Esophagus squamous epithelium (tissue), 5 donors: ENCODE data around the gene CEP78. TPM values are rescaled to one million over a fixed set of nuclear protein-coding genes. Genes with fewer than 3 reads are reported as not detected.
A peak's percentile ranks its signal among the peaks of the same experiment; 100 is the strongest.

Source experiments
- DNase-seq: peaks from one replicate; lab custom pipeline; 2025; lab: John Stamatoyannopoulos, UW
- H3K27ac ChIP-seq, 4 donors: fragments of 200-600 bp; sonication (generic); one replicate each; pipeline ENCODE4 v1.5.1; 2016 to 2019; ENCODE audit warnings: mild to moderate bottlenecking in 1 of 4
- H3K27me3 ChIP-seq, 4 donors: fragments of 200-600 bp; sonication (generic); 1 replicate in 3 of 4; 2 replicates in 1 of 4; pipeline versions ENCODE4 v1.5.1 to v1.6.0; 2017 to 2021; ENCODE audit warnings: antibody characterized with exemption in 1 of 4
- H3K36me3 ChIP-seq, 3 donors: fragments of 200-600 bp; sonication (generic); one replicate each; pipeline ENCODE4 v1.5.1; 2016 to 2019
- H3K4me1 ChIP-seq, 3 donors: fragments of 200-600 bp; sonication (generic); one replicate each; pipeline ENCODE4 v1.5.1; 2017 to 2019
- H3K4me3 ChIP-seq, 4 donors: fragments of 200-600 bp; sonication (generic); 1 replicate in 3 of 4; 2 replicates in 1 of 4; pipeline ENCODE4 v1.5.1; 2016 to 2019; ENCODE audit warnings: mild to moderate bottlenecking in 2 of 4, moderate library complexity in 1 of 4
- H3K9me3 ChIP-seq, 3 donors: fragments of 200-600 bp; sonication (generic); one replicate each; pipeline ENCODE4 v1.5.1; 2016 to 2019
- POLR2A ChIP-seq, 4 donors: fragments of 450-650 bp; IDR thresholded peaks; one replicate each; pipeline ENCODE4 v1.6.1; 2017; ENCODE audit warnings: antibody characterized with exemption in 4 of 4, mild to moderate bottlenecking in 4 of 4, moderate library complexity in 3 of 4
- WGBS, 2 donors: methylation state at CpG; one replicate each; pipeline ENCODE4 v1.1.5; 2018; 5-methylcytosine and 5-hydroxymethylcytosine counted together
- intact Hi-C: fragments of 100-400 bp; cut with DNase I; formaldehyde crosslinking; loops from one replicate; pipeline ENCODE4 v1.15.0; 2022
- total RNA-seq, 4 donors: library from RNA; depleted of rRNA; stranded (reverse); fragments of >200 nt; gene quantifications; one replicate each; pipeline ENCODE4 v1.1.0, GENCODE V29; 2016
- TF ChIP-seq, protein P1 (sequence below), 6 experiments: fragments of 450-650 bp in 4 of 6; fragments of 200-600 bp in 2 of 6; sonication (generic) in 2 of 6; IDR thresholded peaks; one replicate each; pipeline ENCODE4 v1.5.1; 2016 to 2019; ENCODE audit warnings: antibody characterized with exemption in 6 of 6, mild to moderate bottlenecking in 4 of 6, moderate library complexity in 4 of 6
- donor health status: DM: yes; HTN: yes; CAD: no.

Gene CEP78
- total RNA-seq, 4 donors from 2014 or later, result 8.6 to 14.6 (median 11.2) TPM

DNA sequence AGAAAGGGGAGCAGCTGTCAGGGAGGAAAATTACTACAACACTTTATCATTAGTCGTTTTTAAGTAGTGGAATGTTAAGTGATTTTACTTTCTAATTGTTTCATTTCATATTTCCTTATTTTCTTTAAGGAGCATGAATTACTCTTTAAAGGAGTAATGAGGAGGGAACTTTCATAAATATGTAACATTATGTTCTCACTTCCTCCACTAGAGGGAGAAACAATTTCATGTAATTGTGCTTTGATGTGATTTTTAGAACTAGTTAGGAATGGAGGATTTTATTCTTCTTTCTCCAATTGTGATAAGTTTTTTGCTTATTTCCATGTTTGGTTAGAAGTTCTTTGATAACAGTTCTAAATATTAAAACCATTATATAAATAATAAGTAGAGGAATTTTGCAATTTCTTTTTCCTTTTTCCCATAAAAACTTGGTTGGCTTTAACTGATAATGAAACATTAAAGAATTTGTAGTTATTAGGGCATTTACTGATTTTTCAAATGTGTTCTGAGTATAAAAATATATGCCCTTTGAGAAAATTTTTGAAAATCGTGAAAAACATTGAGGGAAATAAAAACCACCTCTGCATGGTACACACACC lies 25.6 kb downstream of the CEP78 start:
- Histone ChIP-seq H3K4me3 (no peak overlapping the region), H3K9me3 (no peaks in the 10 kb centered on the region), H3K27me3 (no peaks in the 10 kb centered on the region), H3K36me3 (peaks cover 0 to 32% (median 0%) of the 10 kb centered on the region in 3 donors), H3K4me1 (peaks cover 0 to 5% (median 0%) of the 10 kb centered on the region in 3 donors), H3K27ac (no peak overlapping the region)
- no peak for TF ChIP-seq POLR2A (IDR thresholded peaks at IDR 0.05)
- TF ChIP-seq, protein P1, sequence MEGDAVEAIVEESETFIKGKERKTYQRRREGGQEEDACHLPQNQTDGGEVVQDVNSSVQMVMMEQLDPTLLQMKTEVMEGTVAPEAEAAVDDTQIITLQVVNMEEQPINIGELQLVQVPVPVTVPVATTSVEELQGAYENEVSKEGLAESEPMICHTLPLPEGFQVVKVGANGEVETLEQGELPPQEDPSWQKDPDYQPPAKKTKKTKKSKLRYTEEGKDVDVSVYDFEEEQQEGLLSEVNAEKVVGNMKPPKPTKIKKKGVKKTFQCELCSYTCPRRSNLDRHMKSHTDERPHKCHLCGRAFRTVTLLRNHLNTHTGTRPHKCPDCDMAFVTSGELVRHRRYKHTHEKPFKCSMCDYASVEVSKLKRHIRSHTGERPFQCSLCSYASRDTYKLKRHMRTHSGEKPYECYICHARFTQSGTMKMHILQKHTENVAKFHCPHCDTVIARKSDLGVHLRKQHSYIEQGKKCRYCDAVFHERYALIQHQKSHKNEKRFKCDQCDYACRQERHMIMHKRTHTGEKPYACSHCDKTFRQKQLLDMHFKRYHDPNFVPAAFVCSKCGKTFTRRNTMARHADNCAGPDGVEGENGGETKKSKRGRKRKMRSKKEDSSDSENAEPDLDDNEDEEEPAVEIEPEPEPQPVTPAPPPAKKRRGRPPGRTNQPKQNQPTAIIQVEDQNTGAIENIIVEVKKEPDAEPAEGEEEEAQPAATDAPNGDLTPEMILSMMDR (IDR thresholded peaks at IDR 0.05), result peak; percentile 21 to 75 (median 62)
- WGBS, 2 donors, result 31 to 41% methylated on average over 2 of the region's 2 CpGs
- intact Hi-C loops, result loop anchor here (10.0 kb wide), 1 partner anchor 93 kb away; no protein-coding TSS in a partner anchor
- DNase-seq, result no peak

DNA sequence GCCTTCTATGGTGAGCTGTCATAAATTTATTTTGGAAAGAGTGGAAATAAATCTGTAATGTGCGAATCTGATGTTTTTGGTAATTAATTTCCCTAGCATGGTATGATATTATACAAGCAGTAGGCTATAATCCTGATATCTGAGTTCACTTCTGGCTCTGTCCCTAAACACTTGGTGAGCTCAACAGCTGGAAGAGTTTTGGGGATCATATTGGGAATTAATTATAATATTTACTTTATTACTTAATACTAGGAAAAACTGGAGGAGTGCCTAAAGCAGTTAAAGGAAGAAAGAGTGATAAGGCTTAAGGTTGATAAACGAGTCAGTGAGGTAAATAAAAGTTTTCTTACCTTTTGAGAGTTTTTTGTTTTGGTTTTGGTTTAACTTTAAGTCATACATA lies 26.8 kb downstream of the CEP78 start:
- H3K4me3 ChIP-seq, result no peak overlapping the region
- H3K27ac ChIP-seq, result no peak overlapping the region
- 58 to 78% methylated on average over 2 of the region's 2 CpGs for WGBS, 2 donors
- intact Hi-C loops, result loop anchor here (10.0 kb wide), 1 partner anchor 92 kb away; no protein-coding TSS in a partner anchor
- peaks cover 0 to 34% (median 0%) of the 10 kb centered on the region in 3 donors for H3K36me3 ChIP-seq
- H3K27me3 ChIP-seq, result no peaks in the 10 kb centered on the region
- peaks cover 0 to 5% (median 0%) of the 10 kb centered on the region in 3 donors for H3K4me1 ChIP-seq
- no peaks in the 10 kb centered on the region for H3K9me3 ChIP-seq
- no peak for DNase-seq
- TF ChIP-seq, protein P1 (IDR thresholded peaks at IDR 0.05), result no peak
- no peak for TF ChIP-seq POLR2A (IDR thresholded peaks at IDR 0.05)

DNA sequence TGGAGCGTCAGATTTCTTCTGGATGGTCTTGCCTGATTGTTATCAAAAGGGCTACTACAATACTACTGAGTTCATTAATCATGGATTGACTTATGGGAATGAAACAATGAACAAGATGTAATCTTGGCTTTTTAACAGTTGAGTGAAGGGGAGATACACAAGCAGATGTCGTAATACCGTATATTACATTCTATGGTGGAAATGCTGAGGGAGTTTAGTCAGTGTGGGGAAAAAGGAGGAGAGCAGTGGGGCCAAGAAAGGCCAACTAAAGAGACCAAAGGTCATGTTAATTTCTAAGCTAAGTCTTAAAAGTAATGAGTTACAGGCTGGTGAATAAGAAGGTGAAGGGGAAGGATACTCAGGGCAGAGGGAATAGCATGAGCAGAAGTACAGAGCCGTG lies 32.0 kb downstream of the CEP78 start:
- intact Hi-C loops, result loop anchor here (10.0 kb wide), 1 partner anchor 87 kb away; no protein-coding TSS in a partner anchor
- TF ChIP-seq, protein P1 (IDR thresholded peaks at IDR 0.05), result no peak
- TF ChIP-seq POLR2A (IDR thresholded peaks at IDR 0.05), result no peak
- H3K4me1 ChIP-seq, result peaks cover 0 to 5% (median 0%) of the 10 kb centered on the region in 3 donors
- H3K27me3 ChIP-seq, result no peaks in the 10 kb centered on the region
- H3K27ac ChIP-seq, result no peak overlapping the region
- no peaks in the 10 kb centered on the region for H3K9me3 ChIP-seq
- H3K4me3 ChIP-seq, result no peak overlapping the region
- WGBS, 2 donors, result 91 to 92% methylated on average over 4 of the region's 4 CpGs
- H3K36me3 ChIP-seq, result peaks cover 0 to 42% (median 0%) of the 10 kb centered on the region in 3 donors
- no peak for DNase-seq

DNA sequence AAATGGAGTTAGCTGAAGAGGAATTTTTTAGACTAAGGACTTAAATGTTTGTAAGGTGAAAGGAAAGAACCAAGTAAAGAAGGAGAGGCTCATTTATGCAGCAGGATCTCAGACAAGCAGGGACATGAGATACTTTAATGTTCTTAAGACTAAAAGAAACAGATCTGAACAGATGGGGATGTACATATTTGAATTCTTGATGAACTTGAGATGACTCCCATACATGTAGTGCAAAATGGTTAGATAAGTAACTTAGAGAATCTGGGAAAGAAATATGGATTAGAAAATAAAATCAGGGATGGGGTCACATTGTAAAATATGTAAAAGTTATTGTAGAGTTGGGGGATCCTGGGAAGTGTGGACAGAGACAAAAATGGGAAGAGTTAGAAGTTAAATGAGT lies 33.9 kb downstream of the CEP78 start:
- H3K36me3 ChIP-seq, result peaks cover 0 to 42% (median 0%) of the 10 kb centered on the region in 3 donors
- H3K27me3 ChIP-seq, result no peaks in the 10 kb centered on the region
- intact Hi-C loops, result loop anchor here (10.0 kb wide), 1 partner anchor 85 kb away; no protein-coding TSS in a partner anchor
- no peak overlapping the region for H3K4me3 ChIP-seq
- no peaks in the 10 kb centered on the region for H3K9me3 ChIP-seq
- no peak for DNase-seq
- TF ChIP-seq POLR2A (IDR thresholded peaks at IDR 0.05), result no peak
- H3K4me1 ChIP-seq, result peaks cover 0 to 5% (median 0%) of the 10 kb centered on the region in 3 donors
- H3K27ac ChIP-seq, result no peak overlapping the region

DNA sequence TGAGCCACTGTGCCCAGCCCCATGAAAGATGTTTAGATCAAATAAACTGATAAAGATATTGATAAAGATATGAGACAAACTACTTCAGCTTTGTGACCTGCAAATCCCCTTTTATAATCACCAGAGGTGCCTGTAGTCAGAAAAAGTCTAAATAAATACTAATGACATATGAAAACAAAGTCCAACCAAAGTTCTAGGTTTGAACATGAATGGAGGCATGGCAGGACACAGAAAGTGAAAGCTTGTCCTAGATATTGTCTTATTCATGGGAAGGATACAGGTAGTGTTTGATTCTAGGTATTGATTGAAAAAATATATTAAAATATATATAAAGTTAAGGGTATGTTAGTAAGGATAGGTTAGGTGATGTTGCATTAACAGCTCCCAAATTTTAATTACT lies 36.4 kb downstream of the CEP78 start:
- intact Hi-C loops, result no loop called here
- no peak for DNase-seq
- Histone ChIP-seq H3K27me3 (no peaks in the 10 kb centered on the region), H3K9me3 (no peaks in the 10 kb centered on the region), H3K27ac (no peak overlapping the region), H3K4me1 (no peaks in the 10 kb centered on the region), H3K4me3 (no peak overlapping the region), H3K36me3 (peaks cover 0 to 17% (median 0%) of the 10 kb centered on the region in 3 donors)
- TF ChIP-seq, protein P1 (IDR thresholded peaks at IDR 0.05), result no peak
- TF ChIP-seq POLR2A (IDR thresholded peaks at IDR 0.05), result no peak
